Measurements from ENCODE around the gene PPP1R9B. TPM values are rescaled to one million over a fixed set of nuclear protein-coding genes. Genes with fewer than 3 reads are reported as not detected.

The PPP1R9B gene
- total RNA-seq, 6 experiments from 2014 or later: 9.9 to 18.1 (median 12.0) TPM

DNA sequence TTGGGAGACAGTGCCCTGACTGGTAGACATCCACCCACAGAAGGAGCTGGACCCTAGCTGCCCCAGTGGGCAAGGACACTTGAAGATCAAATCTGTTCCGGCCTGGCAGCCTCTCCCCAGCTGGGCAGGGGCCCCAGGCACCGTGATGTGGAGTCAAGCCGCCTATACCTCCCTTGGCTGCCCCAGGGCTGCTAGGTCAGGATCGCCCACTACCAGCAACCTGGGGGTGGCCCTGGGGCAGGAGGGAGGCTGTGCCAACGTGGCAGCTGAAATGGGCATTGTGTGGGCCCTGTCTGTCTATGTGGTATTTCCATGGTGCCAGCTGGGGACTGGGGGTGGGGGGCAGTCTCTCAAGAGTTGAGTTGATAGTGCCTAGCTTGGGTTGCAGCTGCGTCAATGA, 54.4 kb downstream of the PPP1R9B start:
- H3K4me1 ChIP-seq: peaks cover 0 to 44% (median 9%) of the 10 kb centered on the region in 4 donors
- peaks cover 0 to 11% (median 4%) of the 10 kb centered on the region in 4 donors for H3K36me3 ChIP-seq
- TF ChIP-seq POLR2A (IDR thresholded peaks at IDR 0.05): no peak
- TF ChIP-seq, protein P1, sequence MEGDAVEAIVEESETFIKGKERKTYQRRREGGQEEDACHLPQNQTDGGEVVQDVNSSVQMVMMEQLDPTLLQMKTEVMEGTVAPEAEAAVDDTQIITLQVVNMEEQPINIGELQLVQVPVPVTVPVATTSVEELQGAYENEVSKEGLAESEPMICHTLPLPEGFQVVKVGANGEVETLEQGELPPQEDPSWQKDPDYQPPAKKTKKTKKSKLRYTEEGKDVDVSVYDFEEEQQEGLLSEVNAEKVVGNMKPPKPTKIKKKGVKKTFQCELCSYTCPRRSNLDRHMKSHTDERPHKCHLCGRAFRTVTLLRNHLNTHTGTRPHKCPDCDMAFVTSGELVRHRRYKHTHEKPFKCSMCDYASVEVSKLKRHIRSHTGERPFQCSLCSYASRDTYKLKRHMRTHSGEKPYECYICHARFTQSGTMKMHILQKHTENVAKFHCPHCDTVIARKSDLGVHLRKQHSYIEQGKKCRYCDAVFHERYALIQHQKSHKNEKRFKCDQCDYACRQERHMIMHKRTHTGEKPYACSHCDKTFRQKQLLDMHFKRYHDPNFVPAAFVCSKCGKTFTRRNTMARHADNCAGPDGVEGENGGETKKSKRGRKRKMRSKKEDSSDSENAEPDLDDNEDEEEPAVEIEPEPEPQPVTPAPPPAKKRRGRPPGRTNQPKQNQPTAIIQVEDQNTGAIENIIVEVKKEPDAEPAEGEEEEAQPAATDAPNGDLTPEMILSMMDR (IDR thresholded peaks at IDR 0.05): no peak
- peak overlapping the region in 2 of 3 donors; percentile 87 to 89 for H3K27ac ChIP-seq
- intact Hi-C loops (cut with DNase I): no loop called here
- peak overlapping the region; percentile 83 to 90 (median 84) for H3K4me3 ChIP-seq
- ATAC-seq: no peak
- peak in 1 of 3 donors; percentile 54 for DNase-seq
- 0% methylated on average over 1 of the region's 6 CpGs for WGBS (ENCODE audit: insufficient coverage, low coverage, low lambda C conversion rate, missing lambda C conversion rate)
- H3K9me3 ChIP-seq: no peaks in the 10 kb centered on the region
- H3K27me3 ChIP-seq: no peaks in the 10 kb centered on the region

DNA sequence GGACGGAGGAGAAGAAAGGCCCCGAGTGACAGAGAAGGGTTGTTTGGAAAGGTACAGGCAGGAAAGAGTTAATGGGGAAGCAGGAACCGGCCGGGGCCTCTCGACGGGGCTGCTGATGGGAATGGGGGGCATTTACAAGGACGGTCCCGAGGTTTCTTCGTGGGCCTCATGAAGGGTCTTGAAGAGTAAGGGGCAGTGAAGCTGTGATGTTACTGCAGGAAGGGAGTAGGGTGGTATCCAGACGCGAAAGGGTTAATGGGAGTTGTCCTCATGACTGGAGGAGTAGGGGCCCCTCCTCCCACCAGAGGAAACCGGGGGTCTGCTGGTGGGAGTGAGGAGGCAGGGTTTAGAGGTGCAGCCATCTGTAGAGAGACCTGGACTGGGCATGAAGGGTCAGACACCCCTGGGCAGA, 54.8 kb downstream of the PPP1R9B start:
- Histone ChIP-seq H3K36me3 (peaks cover 0 to 11% (median 4%) of the 10 kb centered on the region in 4 donors), H3K4me1 (peaks cover 0 to 40% (median 7%) of the 10 kb centered on the region in 4 donors), H3K27me3 (no peaks in the 10 kb centered on the region), H3K9me3 (no peaks in the 10 kb centered on the region), H3K4me3 (peak overlapping the region; percentile 83 to 90 (median 84)), H3K27ac (peak overlapping the region; percentile 71 to 89 (median 87))
- intact Hi-C loops (cut with DNase I): no loop called here
- TF ChIP-seq POLR2A (IDR thresholded peaks at IDR 0.05): no peak
- TF ChIP-seq, protein P1 (IDR thresholded peaks at IDR 0.05): no peak
- ATAC-seq (no peak), DNase-seq (no peak)
- WGBS (ENCODE audit: insufficient coverage, low coverage, low lambda C conversion rate, missing lambda C conversion rate): under 1% methylated on average over 11 of the region's 12 CpGs

DNA sequence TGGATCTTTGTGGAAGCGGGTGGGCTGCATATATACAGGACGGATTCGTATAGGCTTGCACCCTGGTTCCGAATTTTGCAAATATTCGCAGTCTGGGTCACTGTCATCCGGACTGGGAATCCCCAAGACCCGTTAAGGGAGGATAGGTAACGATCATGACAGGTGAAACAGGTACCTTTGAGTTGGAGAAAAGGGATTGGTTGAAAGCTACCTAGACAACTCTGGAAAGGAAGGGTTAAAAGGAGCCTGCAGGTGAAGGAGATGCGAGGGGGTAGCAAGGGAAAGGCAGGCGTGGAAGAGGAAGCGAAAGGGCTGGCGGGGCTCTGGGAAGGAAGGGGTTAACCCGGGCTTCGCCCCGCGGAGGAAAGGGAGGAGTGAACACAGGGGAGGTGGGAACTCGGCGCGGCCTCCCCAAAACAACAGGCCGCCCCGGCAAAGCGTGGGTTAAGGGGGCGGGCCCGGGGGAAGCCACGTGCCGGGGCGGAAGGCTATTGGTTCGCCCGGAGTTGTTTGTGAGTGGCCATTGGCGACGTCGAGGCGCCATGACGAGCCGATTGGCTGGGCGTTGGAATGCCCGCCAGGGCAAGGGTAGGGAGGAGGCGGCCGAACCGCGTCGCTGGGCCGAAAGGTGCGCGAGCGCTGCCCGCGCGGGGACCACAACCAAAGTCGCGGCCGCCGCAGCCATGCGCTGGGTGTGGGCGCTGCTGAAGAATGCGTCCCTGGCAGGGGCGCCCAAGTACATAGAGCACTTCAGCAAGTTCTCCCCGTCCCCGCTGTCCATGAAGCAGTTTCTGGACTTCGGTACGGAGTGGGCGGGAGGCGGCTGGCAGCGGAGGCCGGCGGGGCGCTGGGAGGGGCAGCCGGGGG, 55.5 kb downstream of the PPP1R9B start, which contains the start of gene PDK2:
Gene PDK2 (plus strand): TSS at position 599 of the 867 bp plus-strand sequence. CDS start 85 bp downstream, at position 684.
- WGBS (ENCODE audit: insufficient coverage, low coverage, low lambda C conversion rate, missing lambda C conversion rate): under 1% methylated on average over 52 of the region's 68 CpGs
- peak within 1 kb of the TSS; percentile 71 to 89 (median 87) for H3K27ac ChIP-seq
- no peaks in the 10 kb centered on the region for H3K9me3 ChIP-seq
- peak; percentile 96 to 98 (median 98) for DNase-seq
- no peaks in the 10 kb centered on the region for H3K27me3 ChIP-seq
- peak; percentile 93 to 95 (median 94) for ATAC-seq
- intact Hi-C loops (cut with DNase I): loop anchor here in 1 of 2 donors (5.0 kb wide), 1 partner anchor 68 kb away; no protein-coding TSS in a partner anchor
- H3K36me3 ChIP-seq: peaks cover 0 to 11% (median 4%) of the 10 kb centered on the region in 4 donors
- TF ChIP-seq, protein P1 (IDR thresholded peaks at IDR 0.05): peak in 1 of 4 donors; percentile 4
- TF ChIP-seq POLR2A (IDR thresholded peaks at IDR 0.05): peak; percentile 60
- peak within 1 kb of the TSS; percentile 83 to 90 (median 84) for H3K4me3 ChIP-seq
- H3K4me1 ChIP-seq: peaks cover 0 to 34% (median 4%) of the 10 kb centered on the region in 4 donors

DNA sequence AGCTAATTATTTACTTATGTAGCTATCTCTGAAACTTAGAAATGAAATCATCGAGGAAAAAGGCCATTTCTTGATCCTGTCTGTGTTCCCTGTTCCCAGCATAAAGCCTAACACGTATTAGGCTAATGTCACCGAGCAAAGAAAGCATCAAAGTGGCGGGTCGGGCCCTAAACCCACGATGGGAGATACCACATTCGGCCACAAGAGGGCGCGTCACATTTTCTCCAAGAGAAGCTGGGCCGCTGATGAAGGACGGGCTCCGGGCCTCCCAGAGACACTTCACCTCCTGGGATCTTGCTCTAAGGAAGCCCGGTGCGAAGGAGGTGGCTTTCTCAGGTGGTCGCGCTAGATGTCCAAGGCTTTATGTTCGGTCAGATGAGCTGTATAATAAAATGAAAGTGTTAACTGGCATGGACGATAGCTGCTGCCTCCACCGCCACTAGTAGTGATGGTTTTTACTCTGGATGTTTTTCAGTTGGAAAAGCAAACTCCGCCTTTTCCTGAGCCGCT, 56.2 kb downstream of the PPP1R9B start:
- 0% methylated on average over 20 of the region's 21 CpGs for WGBS (ENCODE audit: insufficient coverage, low coverage, low lambda C conversion rate, missing lambda C conversion rate)
- H3K4me1 ChIP-seq: peaks cover 0 to 34% (median 4%) of the 10 kb centered on the region in 4 donors
- H3K27me3 ChIP-seq: no peaks in the 10 kb centered on the region
- intact Hi-C loops (cut with DNase I): loop anchor here in 1 of 2 donors (5.0 kb wide), 1 partner anchor 67 kb away; no protein-coding TSS in a partner anchor
- H3K36me3 ChIP-seq: peaks cover 0 to 11% (median 4%) of the 10 kb centered on the region in 4 donors
- TF ChIP-seq, protein P1 (IDR thresholded peaks at IDR 0.05): peak; percentile 90 to 98 (median 92)
- no peak for TF ChIP-seq POLR2A (IDR thresholded peaks at IDR 0.05)
- H3K9me3 ChIP-seq: no peaks in the 10 kb centered on the region
- peak; percentile 69 to 74 (median 71) for ATAC-seq
- peak overlapping the region; percentile 83 to 90 (median 84) for H3K4me3 ChIP-seq
- peak; percentile 90 to 91 (median 90) for DNase-seq
- peak overlapping the region; percentile 15 to 52 (median 43) for H3K27ac ChIP-seq
